HepG2 (cell line): ENCODE data around the gene SMOC1. TPM values are rescaled to one million over a fixed set of nuclear protein-coding genes. Genes with fewer than 3 reads are reported as not detected.

Experiments
- ATF6 ChIP-seq: sonication (generic); formaldehyde crosslinking; conservative IDR thresholded peaks from 2 replicates; pipeline ENCODE4 v1.4.0; 2020; ENCODE audit warnings: missing genetic modification reagents
- CC2D1A ChIP-seq: sonication (generic); formaldehyde crosslinking; IDR thresholded peaks from 2 replicates; pipeline ENCODE4 v1.8.1; 2023; ENCODE audit warnings: mild to moderate bottlenecking, missing genetic modification reagents
- DNMT1 ChIP-seq: sonication (generic); formaldehyde crosslinking; IDR thresholded peaks from 2 replicates; pipeline ENCODE4 v1.5.1; 2020; ENCODE audit warnings: mild to moderate bottlenecking, missing genetic modification reagents
- SMAD9 ChIP-seq: sonication (generic); formaldehyde crosslinking; IDR thresholded peaks from 2 replicates; pipeline ENCODE4 v1.5.1; 2020; ENCODE audit warnings: mild to moderate bottlenecking, missing genetic modification reagents
- TFE3 ChIP-seq: IDR thresholded peaks from 2 replicates; pipeline ENCODE4 v1.6.1; 2016
- YY1 ChIP-seq: IDR thresholded peaks from 2 replicates; pipeline ENCODE4 v1.6.1; 2011; ENCODE audit warnings: low read length, low read depth, moderate library complexity, mild to moderate bottlenecking; ENCODE audit not compliant: insufficient read depth, insufficient replicate concordance
- ZEB1 ChIP-seq: IDR thresholded peaks from 2 replicates; pipeline ENCODE4 v1.6.1; 2012; ENCODE audit warnings: mild to moderate bottlenecking, low read depth, inconsistent platforms; ENCODE audit not compliant: insufficient replicate concordance
- ZNF446 ChIP-seq: sonication (generic); formaldehyde crosslinking; IDR thresholded peaks from 2 replicates; pipeline ENCODE4 v1.5.0; 2020; ENCODE audit warnings: mild to moderate bottlenecking, missing genetic modification reagents
- ZNF557 ChIP-seq: sonication (generic); formaldehyde crosslinking; IDR thresholded peaks from 2 replicates; pipeline ENCODE4 v1.4.0; 2020; ENCODE audit warnings: missing genetic modification reagents
- ZNF773 ChIP-seq: sonication (generic); formaldehyde crosslinking; IDR thresholded peaks from 2 replicates; pipeline ENCODE4 v1.4.0; 2020; ENCODE audit warnings: missing genetic modification reagents, borderline replicate concordance
- polyA plus RNA-seq, 8 experiments: library from polyadenylated mRNA; depleted of rRNA in 3 of 8; stranded (reverse) in 7 of 8; unstranded in 1 of 8; fragments of >200 nt; fragmentation: Illumina TruSeq in 4 of 8; extraction: Trizol in 4 of 8; gene quantifications; 2 replicates each; pipeline versions ENCODE4 v1.2.1 to v1.2.3, GENCODE V29; 2011 to 2016; ENCODE audit warnings: low read depth in 4 of 8, missing spikeins in 1 of 8, mixed read lengths in 1 of 8; ENCODE audit not compliant: insufficient read depth in 1 of 8
- total RNA-seq, 5 experiments: library from RNA; depleted of rRNA; stranded (reverse); fragments of >200 nt; fragmentation: Illumina TruSeq; extraction: Trizol; gene quantifications; 2 replicates each; pipeline ENCODE4 v1.2.3, GENCODE V29; 2016; ENCODE audit warnings: low read depth in 1 of 5
- TF ChIP-seq, protein P1 (sequence below): sonication (generic); formaldehyde crosslinking; conservative IDR thresholded peaks from 2 replicates; pipeline ENCODE4 v1.8.0; 2022; ENCODE audit warnings: missing genetic modification reagents
- TF ChIP-seq, protein P2 (sequence below): sonication (generic); formaldehyde crosslinking; IDR thresholded peaks from 2 replicates; pipeline ENCODE4 v1.4.0; 2020; ENCODE audit warnings: mild to moderate bottlenecking, missing genetic modification reagents

Gene SMOC1
- total and polyA plus RNA-seq, 2 of the 13 experiments (the other 11 are each of a cell fraction or from before 2014, with no cell fraction given) = 17.8 to 35.6 TPM

DNA sequence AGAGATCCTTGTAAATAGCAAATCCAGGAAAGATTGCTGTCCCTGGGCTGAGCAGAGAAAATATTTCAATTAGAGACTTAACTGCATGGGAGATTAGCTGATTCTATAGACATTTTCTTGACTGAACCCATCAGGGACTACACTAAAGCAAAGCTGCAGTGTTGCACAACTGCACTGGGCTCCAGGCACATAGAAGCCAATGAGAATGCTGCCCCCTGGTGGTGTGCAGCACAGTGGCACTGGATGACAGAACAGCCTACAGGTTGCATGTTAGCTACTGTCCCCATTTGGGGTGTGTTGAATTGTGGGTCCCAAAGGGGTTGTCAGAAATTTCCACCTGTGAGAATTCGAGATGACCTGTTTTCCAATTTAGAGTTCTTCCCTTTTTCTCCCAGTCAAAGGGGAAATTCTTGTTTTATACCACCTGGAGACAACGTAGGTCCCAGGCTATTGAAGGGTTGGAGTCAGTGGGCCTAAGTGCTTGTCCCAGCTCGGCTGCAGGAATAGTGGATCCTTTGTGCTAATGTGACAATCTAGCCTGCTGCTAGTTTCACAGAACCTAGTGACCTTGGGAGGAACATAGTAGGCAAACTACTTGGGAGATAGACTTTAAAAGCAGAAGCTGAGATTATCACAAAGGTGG lies 194.8 kb downstream of the SMOC1 start (continued):
- TF ChIP-seq TFE3 (CRISPR knock-in tag) (no peak), ZNF773 (CRISPR knock-in tag) (no peak), DNMT1 (no peak), SMAD9 (no peak), ATF6 (CRISPR knock-in tag) (peak; percentile 70; the same call in 1 of the 2 replicates), CC2D1A (CRISPR knock-in tag) (no peak), YY1 (no peak), ZEB1 (no peak), ZNF446 (CRISPR knock-in tag) (no peak), ZNF557 (CRISPR knock-in tag) (no peak)
- TF ChIP-seq, protein P1, sequence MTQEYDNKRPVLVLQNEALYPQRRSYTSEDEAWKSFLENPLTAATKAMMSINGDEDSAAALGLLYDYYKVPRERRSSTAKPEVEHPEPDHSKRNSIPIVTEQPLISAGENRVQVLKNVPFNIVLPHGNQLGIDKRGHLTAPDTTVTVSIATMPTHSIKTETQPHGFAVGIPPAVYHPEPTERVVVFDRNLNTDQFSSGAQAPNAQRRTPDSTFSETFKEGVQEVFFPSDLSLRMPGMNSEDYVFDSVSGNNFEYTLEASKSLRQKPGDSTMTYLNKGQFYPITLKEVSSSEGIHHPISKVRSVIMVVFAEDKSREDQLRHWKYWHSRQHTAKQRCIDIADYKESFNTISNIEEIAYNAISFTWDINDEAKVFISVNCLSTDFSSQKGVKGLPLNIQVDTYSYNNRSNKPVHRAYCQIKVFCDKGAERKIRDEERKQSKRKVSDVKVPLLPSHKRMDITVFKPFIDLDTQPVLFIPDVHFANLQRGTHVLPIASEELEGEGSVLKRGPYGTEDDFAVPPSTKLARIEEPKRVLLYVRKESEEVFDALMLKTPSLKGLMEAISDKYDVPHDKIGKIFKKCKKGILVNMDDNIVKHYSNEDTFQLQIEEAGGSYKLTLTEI (CRISPR knock-in tag) = no peak
- TF ChIP-seq, protein P2, sequence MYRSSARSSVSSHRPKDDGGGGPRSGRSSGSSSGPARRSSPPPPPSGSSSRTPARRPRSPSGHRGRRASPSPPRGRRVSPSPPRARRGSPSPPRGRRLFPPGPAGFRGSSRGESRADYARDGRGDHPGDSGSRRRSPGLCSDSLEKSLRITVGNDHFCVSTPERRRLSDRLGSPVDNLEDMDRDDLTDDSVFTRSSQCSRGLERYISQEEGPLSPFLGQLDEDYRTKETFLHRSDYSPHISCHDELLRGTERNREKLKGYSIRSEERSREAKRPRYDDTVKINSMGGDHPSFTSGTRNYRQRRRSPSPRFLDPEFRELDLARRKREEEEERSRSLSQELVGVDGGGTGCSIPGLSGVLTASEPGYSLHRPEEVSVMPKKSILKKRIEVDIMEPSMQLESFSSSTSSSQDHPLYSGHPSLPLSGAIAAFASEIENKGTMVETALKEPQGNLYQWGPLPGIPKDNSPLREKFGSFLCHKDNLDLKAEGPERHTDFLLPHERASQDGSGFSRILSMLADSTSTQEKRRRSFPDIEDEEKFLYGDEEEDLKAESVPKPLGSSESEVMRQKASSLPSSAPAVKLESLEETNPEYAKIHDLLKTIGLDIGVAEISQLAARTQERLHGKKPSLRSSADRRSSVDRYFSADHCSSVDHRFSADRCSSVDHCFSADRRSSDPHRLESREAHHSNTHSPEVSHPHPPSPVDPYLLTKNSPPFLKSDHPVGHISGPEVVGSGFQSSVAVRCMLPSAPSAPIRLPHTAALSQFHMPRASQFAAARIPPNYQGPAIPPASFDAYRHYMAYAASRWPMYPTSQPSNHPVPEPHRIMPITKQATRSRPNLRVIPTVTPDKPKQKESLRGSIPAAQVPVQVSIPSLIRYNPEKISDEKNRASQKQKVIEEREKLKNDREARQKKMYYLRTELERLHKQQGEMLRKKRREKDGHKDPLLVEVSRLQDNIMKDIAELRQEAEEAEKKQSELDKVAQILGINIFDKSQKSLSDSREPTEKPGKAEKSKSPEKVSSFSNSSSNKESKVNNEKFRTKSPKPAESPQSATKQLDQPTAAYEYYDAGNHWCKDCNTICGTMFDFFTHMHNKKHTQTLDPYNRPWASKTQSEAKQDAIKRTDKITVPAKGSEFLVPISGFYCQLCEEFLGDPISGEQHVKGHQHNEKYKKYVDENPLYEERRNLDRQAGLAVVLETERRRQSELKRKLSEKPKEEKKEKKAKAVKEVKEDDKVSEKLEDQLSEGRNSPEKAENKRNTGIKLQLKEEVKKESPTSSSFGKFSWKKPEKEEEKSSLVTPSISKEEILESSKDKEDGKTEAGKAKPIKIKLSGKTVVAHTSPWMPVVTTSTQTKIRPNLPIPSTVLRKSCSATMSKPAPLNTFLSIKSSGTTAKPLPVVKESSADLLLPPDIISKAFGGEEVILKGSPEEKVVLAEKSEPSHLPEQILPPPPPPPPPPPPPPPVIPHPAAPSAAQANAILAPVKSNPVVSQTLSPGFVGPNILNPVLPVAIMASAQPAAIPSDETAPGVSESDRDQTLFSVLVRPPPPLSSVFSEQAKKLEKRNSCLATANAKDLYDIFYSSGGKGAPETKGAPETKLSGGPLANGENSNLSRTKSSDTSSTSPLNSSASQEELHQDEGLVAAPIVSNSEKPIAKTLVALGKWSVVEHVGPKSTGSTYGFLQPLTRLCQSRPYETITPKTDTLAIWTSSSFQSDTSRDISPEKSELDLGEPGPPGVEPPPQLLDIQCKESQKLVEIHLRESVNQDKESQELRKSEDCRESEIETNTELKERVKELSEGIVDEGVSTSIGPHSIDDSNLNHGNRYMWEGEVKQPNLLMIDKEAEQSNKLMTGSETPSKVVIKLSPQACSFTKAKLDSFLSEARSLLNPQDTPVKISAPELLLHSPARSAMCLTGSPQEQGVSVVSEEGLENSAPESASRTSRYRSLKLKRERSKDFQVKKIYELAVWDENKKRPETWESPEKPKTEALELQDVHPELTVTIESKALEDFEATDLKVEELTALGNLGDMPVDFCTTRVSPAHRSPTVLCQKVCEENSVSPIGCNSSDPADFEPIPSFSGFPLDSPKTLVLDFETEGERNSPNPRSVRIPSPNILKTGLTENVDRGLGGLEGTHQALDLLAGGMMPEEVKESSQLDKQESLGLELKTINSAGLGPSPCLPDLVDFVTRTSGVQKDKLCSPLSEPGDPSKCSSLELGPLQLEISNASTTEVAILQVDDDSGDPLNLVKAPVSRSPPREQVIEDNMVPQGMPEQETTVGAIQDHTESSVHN (CRISPR knock-in tag) = no peak
